ENCODE results near the gene NR2E1. TPM values are rescaled to one million over a fixed set of nuclear protein-coding genes. Genes with fewer than 3 reads are reported as not detected.
A peak's percentile ranks its signal among the peaks of the same experiment; 100 is the strongest.

The NR2E1 gene
- total RNA-seq, 1 experiment from 2014 or later = not detected

DNA sequence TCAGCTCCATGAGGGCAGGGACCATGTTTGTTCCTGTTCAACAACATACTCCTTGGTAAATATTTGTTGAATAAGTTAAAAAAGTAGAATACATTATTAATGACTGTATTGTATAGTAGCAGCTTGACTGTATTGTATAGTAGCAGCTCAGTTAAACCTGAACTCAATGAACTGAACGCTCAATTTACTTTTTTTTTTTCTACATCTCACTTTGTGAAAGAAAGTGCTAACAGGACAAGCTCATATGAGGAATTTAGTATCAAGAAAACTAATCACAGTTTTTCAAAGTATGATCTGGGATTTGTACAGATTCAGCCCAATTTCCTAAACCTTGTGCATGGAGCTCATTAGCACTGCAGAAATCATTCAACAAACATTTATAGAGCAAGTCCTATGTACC is 38.8 kb upstream of the NR2E1 start:
- DNase-seq (ENCODE audit: low spot score) (no peak), ATAC-seq (no peak)
- Mint-ChIP-seq H3K4me1 (peaks cover 24% of the 10 kb centered on the region), H3K36me3 (no peaks in the 10 kb centered on the region), H3K4me3 (no peak overlapping the region), H3K27ac (no peak overlapping the region), H3K27me3 (ENCODE audit: low read depth) (peaks cover 100% of the 10 kb centered on the region), H3K9me3 (no peaks in the 10 kb centered on the region)
- CTCF ChIA-PET = interaction anchor here (1.2 kb wide), 1 partner anchor 18 kb away, joined by 6 read pairs; no protein-coding TSS in a partner anchor
- no peak for TF ChIP-seq ELF4 (CRISPR knock-in tag; IDR thresholded peaks at IDR 0.05; ENCODE audit: low read depth)
- TF ChIP-seq MXD4 (CRISPR knock-in tag; IDR thresholded peaks at IDR 0.05; ENCODE audit: borderline replicate concordance) = no peak
- TF ChIP-seq, protein P1, sequence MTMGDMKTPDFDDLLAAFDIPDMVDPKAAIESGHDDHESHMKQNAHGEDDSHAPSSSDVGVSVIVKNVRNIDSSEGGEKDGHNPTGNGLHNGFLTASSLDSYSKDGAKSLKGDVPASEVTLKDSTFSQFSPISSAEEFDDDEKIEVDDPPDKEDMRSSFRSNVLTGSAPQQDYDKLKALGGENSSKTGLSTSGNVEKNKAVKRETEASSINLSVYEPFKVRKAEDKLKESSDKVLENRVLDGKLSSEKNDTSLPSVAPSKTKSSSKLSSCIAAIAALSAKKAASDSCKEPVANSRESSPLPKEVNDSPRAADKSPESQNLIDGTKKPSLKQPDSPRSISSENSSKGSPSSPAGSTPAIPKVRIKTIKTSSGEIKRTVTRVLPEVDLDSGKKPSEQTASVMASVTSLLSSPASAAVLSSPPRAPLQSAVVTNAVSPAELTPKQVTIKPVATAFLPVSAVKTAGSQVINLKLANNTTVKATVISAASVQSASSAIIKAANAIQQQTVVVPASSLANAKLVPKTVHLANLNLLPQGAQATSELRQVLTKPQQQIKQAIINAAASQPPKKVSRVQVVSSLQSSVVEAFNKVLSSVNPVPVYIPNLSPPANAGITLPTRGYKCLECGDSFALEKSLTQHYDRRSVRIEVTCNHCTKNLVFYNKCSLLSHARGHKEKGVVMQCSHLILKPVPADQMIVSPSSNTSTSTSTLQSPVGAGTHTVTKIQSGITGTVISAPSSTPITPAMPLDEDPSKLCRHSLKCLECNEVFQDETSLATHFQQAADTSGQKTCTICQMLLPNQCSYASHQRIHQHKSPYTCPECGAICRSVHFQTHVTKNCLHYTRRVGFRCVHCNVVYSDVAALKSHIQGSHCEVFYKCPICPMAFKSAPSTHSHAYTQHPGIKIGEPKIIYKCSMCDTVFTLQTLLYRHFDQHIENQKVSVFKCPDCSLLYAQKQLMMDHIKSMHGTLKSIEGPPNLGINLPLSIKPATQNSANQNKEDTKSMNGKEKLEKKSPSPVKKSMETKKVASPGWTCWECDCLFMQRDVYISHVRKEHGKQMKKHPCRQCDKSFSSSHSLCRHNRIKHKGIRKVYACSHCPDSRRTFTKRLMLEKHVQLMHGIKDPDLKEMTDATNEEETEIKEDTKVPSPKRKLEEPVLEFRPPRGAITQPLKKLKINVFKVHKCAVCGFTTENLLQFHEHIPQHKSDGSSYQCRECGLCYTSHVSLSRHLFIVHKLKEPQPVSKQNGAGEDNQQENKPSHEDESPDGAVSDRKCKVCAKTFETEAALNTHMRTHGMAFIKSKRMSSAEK (CRISPR knock-in tag; IDR thresholded peaks at IDR 0.05; ENCODE audit: borderline replicate concordance) = no peak
- no peak for TF ChIP-seq SMAD4 (CRISPR knock-in tag; IDR thresholded peaks at IDR 0.05)
- TF ChIP-seq, protein P2, sequence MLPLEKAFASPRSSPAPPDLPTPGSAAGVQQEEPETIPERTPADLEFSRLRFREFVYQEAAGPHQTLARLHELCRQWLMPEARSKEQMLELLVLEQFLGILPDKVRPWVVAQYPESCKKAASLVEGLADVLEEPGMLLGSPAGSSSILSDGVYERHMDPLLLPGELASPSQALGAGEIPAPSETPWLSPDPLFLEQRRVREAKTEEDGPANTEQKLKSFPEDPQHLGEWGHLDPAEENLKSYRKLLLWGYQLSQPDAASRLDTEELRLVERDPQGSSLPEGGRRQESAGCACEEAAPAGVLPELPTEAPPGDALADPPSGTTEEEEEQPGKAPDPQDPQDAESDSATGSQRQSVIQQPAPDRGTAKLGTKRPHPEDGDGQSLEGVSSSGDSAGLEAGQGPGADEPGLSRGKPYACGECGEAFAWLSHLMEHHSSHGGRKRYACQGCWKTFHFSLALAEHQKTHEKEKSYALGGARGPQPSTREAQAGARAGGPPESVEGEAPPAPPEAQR (CRISPR knock-in tag; IDR thresholded peaks at IDR 0.05) = no peak
- TF ChIP-seq, protein P3, sequence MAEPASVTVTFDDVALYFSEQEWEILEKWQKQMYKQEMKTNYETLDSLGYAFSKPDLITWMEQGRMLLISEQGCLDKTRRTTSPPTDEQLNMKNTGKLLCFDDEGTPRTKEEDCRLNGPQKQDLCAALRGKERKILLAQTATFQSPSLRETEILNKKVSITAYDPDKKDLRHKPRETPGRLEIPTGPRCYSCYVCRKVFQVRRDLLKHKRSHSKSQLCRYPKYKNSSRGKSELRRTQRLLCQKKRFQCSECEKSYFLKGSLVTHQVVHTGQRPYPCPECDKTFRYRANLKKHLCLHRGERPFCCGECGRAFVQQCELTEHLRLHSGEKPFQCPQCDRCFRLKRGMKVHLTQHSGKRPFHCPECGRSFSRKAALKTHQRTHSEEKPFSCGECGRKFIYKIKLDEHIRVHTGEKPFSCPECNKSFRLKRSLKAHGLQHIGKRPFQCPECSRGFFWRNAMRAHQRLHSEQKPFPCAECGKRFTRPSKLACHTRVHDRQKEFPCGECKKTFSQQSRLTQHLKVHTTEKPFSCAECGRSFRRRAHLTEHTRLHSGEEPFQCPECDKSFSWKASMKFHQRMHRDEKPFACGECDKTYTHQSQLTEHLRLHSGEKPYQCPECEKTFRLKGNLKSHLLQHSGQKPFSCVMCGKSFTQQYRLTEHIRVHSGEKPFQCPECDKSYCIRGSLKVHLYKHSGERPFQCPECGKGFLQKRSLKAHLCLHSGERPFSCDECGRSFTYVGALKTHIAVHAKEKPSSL (CRISPR knock-in tag; conservative IDR thresholded peaks at IDR 0.05) = no peak
- no peak for TF ChIP-seq JUN (CRISPR knock-in tag; IDR thresholded peaks at IDR 0.05)
- no peak for TF ChIP-seq ZNF219 (CRISPR knock-in tag; IDR thresholded peaks at IDR 0.05; ENCODE audit: borderline replicate concordance)
- TF ChIP-seq, protein P4, sequence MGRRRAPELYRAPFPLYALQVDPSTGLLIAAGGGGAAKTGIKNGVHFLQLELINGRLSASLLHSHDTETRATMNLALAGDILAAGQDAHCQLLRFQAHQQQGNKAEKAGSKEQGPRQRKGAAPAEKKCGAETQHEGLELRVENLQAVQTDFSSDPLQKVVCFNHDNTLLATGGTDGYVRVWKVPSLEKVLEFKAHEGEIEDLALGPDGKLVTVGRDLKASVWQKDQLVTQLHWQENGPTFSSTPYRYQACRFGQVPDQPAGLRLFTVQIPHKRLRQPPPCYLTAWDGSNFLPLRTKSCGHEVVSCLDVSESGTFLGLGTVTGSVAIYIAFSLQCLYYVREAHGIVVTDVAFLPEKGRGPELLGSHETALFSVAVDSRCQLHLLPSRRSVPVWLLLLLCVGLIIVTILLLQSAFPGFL (CRISPR knock-in tag; IDR thresholded peaks at IDR 0.05; ENCODE audit: borderline replicate concordance) = no peak
- TF ChIP-seq, protein P5, sequence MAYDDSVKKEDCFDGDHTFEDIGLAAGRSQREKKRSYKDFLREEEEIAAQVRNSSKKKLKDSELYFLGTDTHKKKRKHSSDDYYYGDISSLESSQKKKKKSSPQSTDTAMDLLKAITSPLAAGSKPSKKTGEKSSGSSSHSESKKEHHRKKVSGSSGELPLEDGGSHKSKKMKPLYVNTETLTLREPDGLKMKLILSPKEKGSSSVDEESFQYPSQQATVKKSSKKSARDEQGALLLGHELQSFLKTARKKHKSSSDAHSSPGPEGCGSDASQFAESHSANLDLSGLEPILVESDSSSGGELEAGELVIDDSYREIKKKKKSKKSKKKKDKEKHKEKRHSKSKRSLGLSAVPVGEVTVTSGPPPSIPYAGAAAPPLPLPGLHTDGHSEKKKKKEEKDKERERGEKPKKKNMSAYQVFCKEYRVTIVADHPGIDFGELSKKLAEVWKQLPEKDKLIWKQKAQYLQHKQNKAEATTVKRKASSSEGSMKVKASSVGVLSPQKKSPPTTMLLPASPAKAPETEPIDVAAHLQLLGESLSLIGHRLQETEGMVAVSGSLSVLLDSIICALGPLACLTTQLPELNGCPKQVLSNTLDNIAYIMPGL (CRISPR knock-in tag; IDR thresholded peaks at IDR 0.05) = no peak
- no peak for TF ChIP-seq FOXK1 (CRISPR knock-in tag; IDR thresholded peaks at IDR 0.05)
- no peak for TF ChIP-seq RORB (CRISPR knock-in tag; IDR thresholded peaks at IDR 0.05)
- POLR2A ChIA-PET = no interaction called here

DNA sequence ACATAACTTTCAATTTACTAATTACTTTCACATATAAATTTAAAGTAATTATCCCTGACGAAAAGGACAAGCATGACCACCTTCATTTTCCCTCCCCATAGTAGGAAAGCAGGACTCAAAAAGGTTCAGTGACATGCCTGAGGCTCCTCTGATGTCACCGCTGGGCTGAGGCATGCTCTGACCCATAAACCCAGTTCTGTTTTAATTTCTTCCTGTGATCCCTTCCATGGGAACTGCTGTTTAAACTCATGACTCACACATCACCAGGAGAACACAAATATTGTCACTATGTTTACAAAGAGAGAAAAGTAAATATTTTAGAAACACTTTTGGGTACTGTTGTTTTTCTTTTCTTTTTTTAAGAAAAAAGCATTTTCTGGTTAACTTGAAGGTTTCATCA is 38.0 kb upstream of the NR2E1 start:
- Mint-ChIP-seq H3K4me3 (no peak overlapping the region), H3K27me3 (ENCODE audit: low read depth) (peaks cover 100% of the 10 kb centered on the region), H3K4me1 (peaks cover 26% of the 10 kb centered on the region), H3K27ac (no peak overlapping the region), H3K9me3 (no peaks in the 10 kb centered on the region), H3K36me3 (no peaks in the 10 kb centered on the region)
- no peak for ATAC-seq
- TF ChIP-seq GABPB1 (CRISPR knock-in tag; IDR thresholded peaks at IDR 0.05) = 0 out of 2 replicates have a peak, but pooled peaks have one; percentile 42
- TF ChIP-seq FOXP1 (CRISPR knock-in tag; IDR thresholded peaks at IDR 0.05; ENCODE audit: borderline replicate concordance) = no peak
- ChIA-PET CTCF (no interaction called here), POLR2A (interaction anchor here (0.6 kb wide), 1 partner anchor 304 kb away, joined by 4 read pairs; no protein-coding TSS in a partner anchor)
- DNase-seq (ENCODE audit: low spot score) = no peak

All from WTC11 (cell line).